Measurements from ENCODE around the gene TFCP2. TPM values are rescaled to one million over a fixed set of nuclear protein-coding genes. Genes with fewer than 3 reads are reported as not detected.

The TFCP2 gene
- total and polyA plus RNA-seq, 12 donors = 8.7 to 30.9 (median 24.1) TPM

DNA sequence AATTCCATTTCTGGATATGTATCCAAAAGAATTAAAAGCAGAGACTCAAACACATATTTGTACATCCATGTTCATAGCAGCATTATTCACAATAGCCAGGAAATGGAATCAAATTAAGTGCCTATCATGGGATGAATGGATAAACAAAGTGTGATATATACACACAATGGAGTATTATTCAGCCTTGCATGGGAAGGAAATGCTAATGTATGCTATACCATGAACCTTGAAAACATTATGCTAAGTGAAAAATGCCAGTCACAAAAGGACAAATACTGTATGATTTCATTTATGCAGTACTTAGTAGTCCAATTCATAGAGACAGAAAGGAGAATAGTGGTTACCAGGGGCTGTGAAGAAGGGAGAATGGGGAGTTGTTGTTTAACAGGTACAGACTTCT, 57.4 kb downstream of the TFCP2 start:
- Histone ChIP-seq H3K36me3 (peaks cover 0 to 87% (median 29%) of the 10 kb centered on the region in 9 donors), H3K4me3 (no peak overlapping the region), H3K9me3 (no peaks in the 10 kb centered on the region), H3K27me3 (no peaks in the 10 kb centered on the region), H3K27ac (no peak overlapping the region), H3K4me1 (no peaks in the 10 kb centered on the region)
- TF ChIP-seq, protein P1, sequence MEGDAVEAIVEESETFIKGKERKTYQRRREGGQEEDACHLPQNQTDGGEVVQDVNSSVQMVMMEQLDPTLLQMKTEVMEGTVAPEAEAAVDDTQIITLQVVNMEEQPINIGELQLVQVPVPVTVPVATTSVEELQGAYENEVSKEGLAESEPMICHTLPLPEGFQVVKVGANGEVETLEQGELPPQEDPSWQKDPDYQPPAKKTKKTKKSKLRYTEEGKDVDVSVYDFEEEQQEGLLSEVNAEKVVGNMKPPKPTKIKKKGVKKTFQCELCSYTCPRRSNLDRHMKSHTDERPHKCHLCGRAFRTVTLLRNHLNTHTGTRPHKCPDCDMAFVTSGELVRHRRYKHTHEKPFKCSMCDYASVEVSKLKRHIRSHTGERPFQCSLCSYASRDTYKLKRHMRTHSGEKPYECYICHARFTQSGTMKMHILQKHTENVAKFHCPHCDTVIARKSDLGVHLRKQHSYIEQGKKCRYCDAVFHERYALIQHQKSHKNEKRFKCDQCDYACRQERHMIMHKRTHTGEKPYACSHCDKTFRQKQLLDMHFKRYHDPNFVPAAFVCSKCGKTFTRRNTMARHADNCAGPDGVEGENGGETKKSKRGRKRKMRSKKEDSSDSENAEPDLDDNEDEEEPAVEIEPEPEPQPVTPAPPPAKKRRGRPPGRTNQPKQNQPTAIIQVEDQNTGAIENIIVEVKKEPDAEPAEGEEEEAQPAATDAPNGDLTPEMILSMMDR (IDR thresholded peaks at IDR 0.05) = no peak
- no peak for ATAC-seq
- no peak for DNase-seq
- intact Hi-C loops (cut with DNase I) = no loop called here

DNA sequence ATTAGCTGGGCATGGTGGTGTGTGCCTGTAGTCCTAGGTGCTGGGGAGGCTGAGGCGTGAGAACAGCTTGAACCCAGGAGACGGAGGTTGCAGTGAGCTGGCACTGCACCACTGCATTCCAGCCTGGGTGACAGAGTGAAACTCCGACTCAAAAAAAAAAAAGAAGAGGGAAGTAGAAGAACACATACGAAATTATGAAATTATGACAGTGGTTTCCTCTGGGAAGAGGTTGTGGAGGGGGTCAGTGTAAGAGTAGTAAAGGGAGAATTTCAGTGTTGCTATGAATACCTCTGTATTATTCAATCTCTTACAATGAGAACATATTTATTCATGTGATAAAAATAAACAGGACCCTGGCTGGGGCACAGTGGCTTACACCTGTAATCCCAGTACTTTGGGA, 64.8 kb downstream of the TFCP2 start:
- ATAC-seq (no peak), DNase-seq (no peak)
- peaks cover 0 to 100% (median 40%) of the 10 kb centered on the region in 9 donors for H3K36me3 ChIP-seq
- 82 to 93% methylated on average over 4 of the region's 4 CpGs for WGBS, 2 donors
- no peaks in the 10 kb centered on the region for H3K9me3 ChIP-seq
- TF ChIP-seq, protein P1 (IDR thresholded peaks at IDR 0.05) = no peak
- intact Hi-C loops (cut with DNase I) = loop anchor here in 1 of 10 donors (5.0 kb wide), 1 partner anchor 479 kb away; no protein-coding TSS in a partner anchor
- H3K4me1 ChIP-seq = peaks cover 0 to 4% (median 0%) of the 10 kb centered on the region in 9 donors
- no peaks in the 10 kb centered on the region for H3K27me3 ChIP-seq
- no peak overlapping the region for H3K27ac ChIP-seq
- no peak overlapping the region for H3K4me3 ChIP-seq

DNA sequence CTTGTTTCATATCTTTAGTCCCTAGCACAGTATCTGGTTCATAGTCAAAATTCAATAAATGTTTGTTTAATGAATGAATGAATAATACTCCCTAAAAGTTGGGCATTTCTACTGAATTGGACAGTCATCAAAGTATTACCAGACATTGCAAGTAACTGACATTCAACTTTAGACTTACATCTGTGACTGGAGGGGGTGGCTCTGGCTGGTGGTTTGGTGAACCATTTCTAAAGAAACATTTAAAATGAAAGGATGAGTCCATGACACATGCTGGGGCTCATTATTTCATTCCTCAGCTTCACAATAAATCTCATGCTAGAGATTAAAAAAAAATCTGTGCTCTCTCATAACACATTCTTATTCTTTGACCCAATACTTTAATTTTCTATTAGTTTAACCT, 69.0 kb downstream of the TFCP2 start:
- no peak for DNase-seq
- no peak for ATAC-seq
- H3K36me3 ChIP-seq = peaks cover 0 to 100% (median 63%) of the 10 kb centered on the region in 9 donors
- no peak overlapping the region for H3K4me3 ChIP-seq
- no peak overlapping the region for H3K27ac ChIP-seq
- intact Hi-C loops (cut with DNase I) = no loop called here
- H3K27me3 ChIP-seq = no peaks in the 10 kb centered on the region
- H3K4me1 ChIP-seq = peaks cover 0 to 2% (median 0%) of the 10 kb centered on the region in 9 donors
- TF ChIP-seq, protein P1 (IDR thresholded peaks at IDR 0.05) = no peak
- no peaks in the 10 kb centered on the region for H3K9me3 ChIP-seq

DNA sequence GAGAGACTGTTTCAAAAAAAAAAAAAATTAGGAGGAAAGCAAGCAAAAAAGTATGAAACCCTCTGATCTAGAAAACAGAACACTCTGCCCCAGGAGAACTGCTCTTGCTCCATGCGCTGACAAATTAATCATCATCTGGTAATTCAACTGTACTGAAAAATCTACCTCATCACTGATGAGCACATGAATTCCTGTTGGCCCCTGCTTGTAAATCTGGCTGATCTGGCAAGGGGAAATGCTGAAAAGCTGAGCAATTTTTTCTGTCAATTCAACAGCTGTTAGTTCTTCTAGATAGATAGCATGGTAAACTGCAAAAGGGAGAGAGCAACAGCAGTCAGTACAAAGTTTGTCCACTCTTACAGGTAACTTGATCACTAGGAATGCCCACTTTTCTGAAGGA, 74.3 kb downstream of the TFCP2 start:
- H3K4me3 ChIP-seq = no peak overlapping the region
- DNase-seq (no peak), ATAC-seq (no peak)
- 96 to 100% methylated on average over 1 of the region's 1 CpG for WGBS, 2 donors
- H3K36me3 ChIP-seq = peaks cover 0 to 100% (median 81%) of the 10 kb centered on the region in 9 donors
- no peaks in the 10 kb centered on the region for H3K4me1 ChIP-seq
- H3K27me3 ChIP-seq = no peaks in the 10 kb centered on the region
- no peak overlapping the region for H3K27ac ChIP-seq
- intact Hi-C loops (cut with DNase I) = no loop called here
- no peaks in the 10 kb centered on the region for H3K9me3 ChIP-seq
- TF ChIP-seq, protein P1 (IDR thresholded peaks at IDR 0.05) = no peak

Measured in heart right ventricle (tissue), 16 donors.